Fibroblast of mammary gland (primary cell): ENCODE measurements around the gene GALNT2.

ENCODE experiments used
- DNase-seq: peaks from one replicate; pipeline ENCODE4 v3.0.0-alpha.2; 2010; ENCODE audit warnings: low read depth
- H3K4me3 ChIP-seq: 2 replicates; pipeline ENCODE4 v1.5.1; 2011; ENCODE audit warnings: low read depth, mild to moderate bottlenecking, low read length, moderate library complexity; ENCODE audit not compliant: control insufficient read depth
- TF ChIP-seq, protein P1 (sequence below): conservative IDR thresholded peaks from 2 replicates; pipeline ENCODE4 v1.5.1; 2011; ENCODE audit warnings: low read depth, low read length, inconsistent platforms; ENCODE audit not compliant: control insufficient read depth, insufficient read depth

Gene GALNT2

DNA sequence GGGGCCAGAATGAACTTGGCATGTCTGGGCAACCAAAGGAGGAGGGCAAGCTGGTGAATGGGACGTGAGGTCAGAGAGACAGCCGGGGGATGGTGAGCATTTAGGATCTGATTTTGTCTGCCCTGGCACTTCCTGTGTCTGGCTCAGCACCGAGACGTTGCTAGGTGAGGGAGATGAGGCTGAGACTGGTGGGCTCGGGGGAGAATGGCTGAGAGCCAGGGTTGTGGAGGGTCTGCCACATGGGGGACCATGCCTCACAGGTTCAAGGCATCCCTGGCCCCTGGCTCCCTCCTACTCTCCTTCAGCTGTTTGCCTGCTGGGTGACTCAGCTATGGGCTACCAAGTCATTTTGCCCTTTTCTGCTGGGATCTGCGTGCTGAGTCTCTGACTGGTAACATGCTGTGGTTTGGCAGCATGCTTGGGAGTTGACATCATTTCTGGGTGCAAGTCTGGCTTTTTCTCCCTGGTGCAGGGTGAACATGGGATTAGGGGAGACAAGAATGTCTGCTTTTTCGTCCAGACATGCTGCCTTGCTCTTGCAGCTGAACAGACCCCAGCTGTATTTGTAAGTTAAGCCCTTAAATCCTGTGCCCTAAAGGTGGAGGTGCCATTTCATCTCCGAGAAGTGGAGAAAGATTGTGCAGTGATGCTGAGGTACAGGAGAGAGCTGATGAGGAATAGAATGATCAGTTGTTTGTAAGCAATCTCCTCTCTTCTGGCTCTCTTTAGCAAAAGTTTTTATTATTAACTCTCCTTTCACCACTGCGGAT, 17.6 kb downstream of the GALNT2 start:
- peak; percentile 98 for DNase-seq
- no peak overlapping the region for H3K4me3 ChIP-seq
- TF ChIP-seq, protein P1, sequence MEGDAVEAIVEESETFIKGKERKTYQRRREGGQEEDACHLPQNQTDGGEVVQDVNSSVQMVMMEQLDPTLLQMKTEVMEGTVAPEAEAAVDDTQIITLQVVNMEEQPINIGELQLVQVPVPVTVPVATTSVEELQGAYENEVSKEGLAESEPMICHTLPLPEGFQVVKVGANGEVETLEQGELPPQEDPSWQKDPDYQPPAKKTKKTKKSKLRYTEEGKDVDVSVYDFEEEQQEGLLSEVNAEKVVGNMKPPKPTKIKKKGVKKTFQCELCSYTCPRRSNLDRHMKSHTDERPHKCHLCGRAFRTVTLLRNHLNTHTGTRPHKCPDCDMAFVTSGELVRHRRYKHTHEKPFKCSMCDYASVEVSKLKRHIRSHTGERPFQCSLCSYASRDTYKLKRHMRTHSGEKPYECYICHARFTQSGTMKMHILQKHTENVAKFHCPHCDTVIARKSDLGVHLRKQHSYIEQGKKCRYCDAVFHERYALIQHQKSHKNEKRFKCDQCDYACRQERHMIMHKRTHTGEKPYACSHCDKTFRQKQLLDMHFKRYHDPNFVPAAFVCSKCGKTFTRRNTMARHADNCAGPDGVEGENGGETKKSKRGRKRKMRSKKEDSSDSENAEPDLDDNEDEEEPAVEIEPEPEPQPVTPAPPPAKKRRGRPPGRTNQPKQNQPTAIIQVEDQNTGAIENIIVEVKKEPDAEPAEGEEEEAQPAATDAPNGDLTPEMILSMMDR, result no peak

DNA sequence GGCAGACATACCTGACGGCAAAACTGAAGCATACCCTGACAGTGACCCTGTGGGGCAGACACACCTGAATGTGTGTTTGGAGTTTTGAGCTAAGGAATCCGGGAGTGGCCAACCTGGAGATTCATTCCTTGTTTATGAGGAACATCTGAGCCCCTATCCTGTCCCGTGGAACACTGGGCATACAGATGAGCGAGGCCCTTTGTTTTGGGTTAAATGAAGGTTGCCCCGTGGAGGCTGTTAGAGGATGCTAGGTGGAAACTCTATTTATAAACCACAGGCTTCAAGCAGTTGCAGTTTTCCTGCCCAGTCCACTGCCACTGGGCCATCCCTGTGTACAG, 18.1 kb downstream of the GALNT2 start:
- H3K4me3 ChIP-seq, result no peak overlapping the region
- no peak for DNase-seq
- TF ChIP-seq, protein P1, result no peak

DNA sequence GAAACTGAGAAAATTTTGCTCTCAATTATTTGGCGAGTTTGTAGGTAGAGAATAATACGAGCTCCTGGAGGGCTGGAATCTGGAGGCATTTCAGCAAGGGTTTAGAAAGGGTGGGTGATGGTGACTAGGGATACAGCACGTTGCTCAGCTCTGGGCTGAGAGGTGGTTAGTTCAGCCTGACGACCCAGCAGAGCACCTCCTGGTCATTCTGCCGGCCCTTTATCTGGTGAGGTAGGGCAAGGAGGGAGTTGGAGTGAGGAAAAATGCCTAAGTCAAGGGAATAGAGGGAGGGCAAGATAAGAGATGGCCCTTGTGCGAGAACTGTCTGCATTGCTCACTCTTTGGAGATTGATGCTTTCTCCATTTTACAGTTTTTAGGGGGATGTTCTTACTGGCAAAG, 19.1 kb downstream of the GALNT2 start:
- DNase-seq, result no peak
- no peak overlapping the region for H3K4me3 ChIP-seq
- TF ChIP-seq, protein P1, result no peak

DNA sequence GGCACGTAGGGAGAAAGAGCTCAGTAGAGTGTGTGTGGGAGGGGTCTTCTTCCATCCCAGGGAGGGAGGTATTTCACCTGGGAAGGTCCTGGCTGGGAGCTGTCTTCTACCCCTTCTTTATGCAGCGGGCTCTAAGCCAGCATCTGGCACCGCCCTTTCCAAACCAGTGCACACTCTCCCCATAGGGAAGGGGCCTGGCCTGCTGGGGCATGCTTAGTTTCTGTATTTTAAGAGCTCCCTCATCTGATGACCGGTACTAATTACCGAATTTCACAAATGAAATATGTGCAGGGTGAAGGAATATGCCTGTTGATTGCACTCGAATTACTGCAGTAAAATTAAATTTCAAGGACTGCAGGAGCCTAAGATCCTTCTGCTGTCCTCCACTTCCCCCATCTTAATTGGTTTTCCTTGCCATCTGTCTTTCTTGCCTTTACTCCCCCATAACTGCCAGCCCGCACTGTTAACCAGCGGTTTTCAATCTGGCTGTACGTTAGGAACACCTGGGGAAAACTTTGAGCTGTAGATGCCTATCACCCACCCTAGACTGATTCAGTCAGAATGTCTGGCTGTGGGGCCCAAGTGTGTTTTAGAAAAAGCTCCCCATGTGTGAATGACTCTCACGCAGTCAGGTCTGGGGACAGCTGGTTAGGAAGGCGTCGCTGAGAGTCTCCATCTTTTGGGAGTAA, 20.1 kb downstream of the GALNT2 start:
- H3K4me3 ChIP-seq, result no peak overlapping the region
- no peak for DNase-seq
- TF ChIP-seq, protein P1, result no peak

DNA sequence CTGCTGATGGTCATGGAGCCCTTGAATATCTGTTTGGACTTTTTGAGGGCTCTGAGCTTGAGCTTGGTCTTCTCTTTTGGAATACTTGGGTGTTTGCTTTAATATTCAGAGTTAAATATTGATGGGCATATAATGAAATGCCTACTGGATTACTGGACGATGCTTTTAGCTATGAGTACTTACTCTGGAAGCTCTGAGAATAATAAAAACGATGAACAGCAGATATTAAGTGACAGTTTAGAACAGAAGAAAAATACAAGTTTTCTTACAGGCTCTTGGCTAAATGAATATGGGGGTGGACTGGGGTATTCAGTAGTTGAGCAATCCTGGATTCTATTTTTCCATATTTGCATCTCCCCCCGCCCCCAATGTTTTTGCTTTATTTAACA, 20.7 kb downstream of the GALNT2 start:
- H3K4me3 ChIP-seq, result no peak overlapping the region
- TF ChIP-seq, protein P1, result no peak
- no peak for DNase-seq

DNA sequence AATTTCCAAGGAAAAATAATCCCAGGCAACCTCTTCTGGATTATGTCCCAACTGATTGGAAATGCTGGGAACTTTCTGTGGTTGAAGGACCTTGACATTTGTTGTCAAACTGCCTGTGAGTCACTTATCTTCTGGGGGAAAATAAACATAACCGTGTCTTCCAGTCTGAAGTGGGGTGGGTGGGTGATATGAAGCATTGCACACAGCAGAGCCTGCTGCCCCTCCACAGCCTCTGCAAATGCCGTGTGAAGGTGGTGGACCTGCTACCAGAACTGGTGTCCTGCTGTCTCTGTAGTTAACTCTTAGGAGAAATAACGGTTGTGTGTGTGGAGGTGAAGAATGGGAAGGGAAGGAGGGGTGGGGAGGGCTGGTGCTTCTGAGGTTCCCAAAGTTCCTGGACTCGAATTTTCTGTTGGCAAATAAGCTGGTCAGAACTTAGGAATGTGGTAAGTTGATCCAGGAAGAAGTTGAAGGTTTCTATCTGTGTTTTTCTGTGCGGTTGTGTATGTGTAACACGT, 23.2 kb downstream of the GALNT2 start:
- no peak overlapping the region for H3K4me3 ChIP-seq
- DNase-seq, result peak; percentile 84
- TF ChIP-seq, protein P1, result no peak
